Body of pancreas (tissue), 4 donors: Measurements from ENCODE around the gene ZNF423. TPM values are rescaled to one million over a fixed set of nuclear protein-coding genes. Genes with fewer than 3 reads are reported as not detected.

Source experiments
- ATAC-seq: fragments of 150-250 bp; one replicate; pipeline ENCODE4 v1.9.1; 2016
- DNase-seq, 4 donors: peaks; one replicate each; pipeline ENCODE4 v3.0.0-alpha.2; 2019
- H3K27ac ChIP-seq, 4 donors: fragments of 200-600 bp; sonication (generic); 1 replicate in 3 of 4; 2 replicates in 1 of 4; pipeline versions ENCODE4 v1.5.1 to v1.6.1; 2016 to 2019; ENCODE audit warnings: mild to moderate bottlenecking in 1 of 4, mixed read lengths in 1 of 4, moderate library complexity in 1 of 4
- H3K27me3 ChIP-seq, 2 donors: fragments of 200-600 bp; sonication (generic); one replicate each; pipeline ENCODE4 v1.6.0; 2016; ENCODE audit warnings: mild to moderate bottlenecking in 1 of 2
- H3K36me3 ChIP-seq, 2 donors: fragments of 200-600 bp; sonication (generic); replicated peaks in 1 of 2; 2 replicates each; pipeline ENCODE4 v1.5.1; 2016; ENCODE audit warnings: low read depth in 2 of 2; ENCODE audit not compliant: insufficient read depth in 1 of 2
- H3K4me1 ChIP-seq: fragments of 200-600 bp; sonication (generic); one replicate; pipeline ENCODE4 v1.6.0; 2016
- H3K4me3 ChIP-seq, 2 donors: fragments of 200-600 bp; sonication (generic); 1 replicate in 1 of 2; 2 replicates in 1 of 2; pipeline ENCODE4 v1.5.1; 2016 to 2019
- H3K9me3 ChIP-seq, 3 donors: fragments of 200-600 bp; sonication (generic); 1 replicate in 2 of 3; 2 replicates in 1 of 3; pipeline ENCODE4 v1.5.1; 2016
- CTCF ChIP-seq, 7 experiments: fragments of 450-650 bp in 4 of 7; fragments of 200-600 bp in 3 of 7; sonication (generic) in 3 of 7; IDR thresholded peaks; one replicate each; pipeline ENCODE4 v1.5.1; 2016 to 2019; ENCODE audit warnings: antibody characterized with exemption in 7 of 7
- POLR2A ChIP-seq, 3 donors: fragments of 450-650 bp; IDR thresholded peaks; one replicate each; pipeline ENCODE4 v1.6.1; 2016; ENCODE audit warnings: antibody characterized with exemption in 3 of 3, mild to moderate bottlenecking in 2 of 3
- WGBS, 2 donors: methylation state at CpG; one replicate each; pipeline ENCODE4 v1.1.5; 2017; 5-methylcytosine and 5-hydroxymethylcytosine counted together
- intact Hi-C: fragments of 100-400 bp; cut with DNase I; formaldehyde crosslinking; loops from one replicate; pipeline ENCODE4 v1.15.1; 2023
- total RNA-seq, 2 donors: library from RNA; depleted of rRNA; stranded (reverse); fragments of >200 nt; gene quantifications; one replicate each; pipeline ENCODE4 v1.1.0, GENCODE V29; 2016

ZNF423 gene
- total RNA-seq, 2 donors from 2014 or later: 4.2 to 9.2 TPM

- ATAC-seq (no peak), DNase-seq (no peak)
- no peaks in the 10 kb centered on the region for H3K9me3 ChIP-seq
- 86 to 91% methylated on average over 7 to 13 of the region's 13 CpGs for WGBS, 2 donors
- H3K36me3 ChIP-seq: no peaks in the 10 kb centered on the region
- intact Hi-C loops: no loop called here
- no peaks in the 10 kb centered on the region for H3K27me3 ChIP-seq
- H3K27ac ChIP-seq: peak overlapping the region in 2 of 4 donors; percentile 29 to 41
- TF ChIP-seq CTCF (IDR thresholded peaks at IDR 0.05) (no peak), POLR2A (IDR thresholded peaks at IDR 0.05) (no peak)
- H3K4me1 ChIP-seq: peaks cover 20% of the 10 kb centered on the region
- H3K4me3 ChIP-seq: no peak overlapping the region
Observed at GRCh38 chr16:49621241-49622083, 234.4 kb downstream of the ZNF423 start.

- DNase-seq (no peak), ATAC-seq (no peak)
- no peaks in the 10 kb centered on the region for H3K9me3 ChIP-seq
- WGBS, 2 donors: 58 to 61% methylated on average over 6 of the region's 6 CpGs
- TF ChIP-seq CTCF (IDR thresholded peaks at IDR 0.05): no peak
- no peak for TF ChIP-seq POLR2A (IDR thresholded peaks at IDR 0.05)
- peak overlapping the region in 2 of 4 donors; percentile 29 to 41 for H3K27ac ChIP-seq
- peaks cover 20% of the 10 kb centered on the region for H3K4me1 ChIP-seq
- H3K36me3 ChIP-seq: no peaks in the 10 kb centered on the region
- intact Hi-C loops: no loop called here
- H3K27me3 ChIP-seq: no peaks in the 10 kb centered on the region
- no peak overlapping the region for H3K4me3 ChIP-seq
Observed at GRCh38 chr16:49620869-49621240, 235.1 kb downstream of the ZNF423 start.

- WGBS, 2 donors: 27 to 34% methylated on average over 10 to 11 of the region's 11 CpGs
- intact Hi-C loops: no loop called here
- no peak overlapping the region for H3K4me3 ChIP-seq
- TF ChIP-seq POLR2A (IDR thresholded peaks at IDR 0.05) (no peak), CTCF (IDR thresholded peaks at IDR 0.05) (no peak)
- no peaks in the 10 kb centered on the region for H3K36me3 ChIP-seq
- H3K27ac ChIP-seq: peak overlapping the region in 2 of 4 donors; percentile 29 to 41
- ATAC-seq: peak; percentile 72
- no peaks in the 10 kb centered on the region for H3K9me3 ChIP-seq
- DNase-seq: peak; percentile 59 to 84 (median 74)
- H3K27me3 ChIP-seq: no peaks in the 10 kb centered on the region
- H3K4me1 ChIP-seq: peaks cover 20% of the 10 kb centered on the region
Observed at GRCh38 chr16:49620158-49620868, 235.6 kb downstream of the ZNF423 start.

- intact Hi-C loops: no loop called here
- Histone ChIP-seq H3K27me3 (no peaks in the 10 kb centered on the region), H3K9me3 (no peaks in the 10 kb centered on the region), H3K4me3 (no peak overlapping the region), H3K36me3 (no peaks in the 10 kb centered on the region), H3K27ac (no peak overlapping the region), H3K4me1 (peaks cover 20% of the 10 kb centered on the region)
- no peak for TF ChIP-seq CTCF (IDR thresholded peaks at IDR 0.05)
- WGBS, 2 donors: 88 to 95% methylated on average over 2 of the region's 2 CpGs
- no peak for DNase-seq
- ATAC-seq: no peak
Observed at GRCh38 chr16:49619811-49620157, 236.1 kb downstream of the ZNF423 start.
